SK-N-SH treated with all-trans-retinoic acid at 6 μM for 48 hours (cell line): ENCODE measurements around the gene SART3.

Experiments used
- CREB5 ChIP-seq: fragments of 250-450 bp; sonication (Bioruptor Pico); IDR thresholded peaks from 2 replicates; pipeline ENCODE4 v1.5.1; 2020; ENCODE audit warnings: low read depth, mild to moderate bottlenecking, moderate library complexity
- CSRNP3 ChIP-seq: fragments of 250-450 bp; sonication (Bioruptor Pico); IDR thresholded peaks from 2 replicates; pipeline ENCODE4 v1.5.1; 2021; ENCODE audit warnings: mild to moderate bottlenecking, moderate library complexity
- RARB ChIP-seq: fragments of 250-450 bp; sonication (Bioruptor Pico); IDR thresholded peaks from 2 replicates; pipeline ENCODE4 v1.8.0; 2021; ENCODE audit warnings: mild to moderate bottlenecking, moderate library complexity
- SNAI2 ChIP-seq: fragments of 250-450 bp; sonication (Bioruptor Pico); IDR thresholded peaks from 2 replicates; pipeline ENCODE4 v1.5.0; 2020; ENCODE audit warnings: mild to moderate bottlenecking, moderate library complexity
- TSHZ2 ChIP-seq: fragments of 250-450 bp; sonication (Bioruptor Pico); IDR thresholded peaks from 2 replicates; pipeline ENCODE4 v1.5.0; 2020; ENCODE audit warnings: mild to moderate bottlenecking, moderate library complexity
- ZC3H10 ChIP-seq: fragments of 250-450 bp; sonication (Bioruptor Pico); IDR thresholded peaks from 2 replicates; pipeline ENCODE4 v1.5.1; 2021; ENCODE audit warnings: mild to moderate bottlenecking, moderate library complexity

- TF ChIP-seq RARB (CRISPR knock-in tag), result no peak
- no peak for TF ChIP-seq CREB5 (CRISPR knock-in tag)
- TF ChIP-seq CSRNP3 (CRISPR knock-in tag), result no peak
- TF ChIP-seq ZC3H10 (CRISPR knock-in tag), result no peak
- TF ChIP-seq TSHZ2, result no peak
- TF ChIP-seq SNAI2 (CRISPR knock-in tag), result no peak
These were observed 17.8 kb upstream of the SART3 start for GRCh38 chr12:108578813-108579212.
